DOHH2 (cell line): ENCODE data around the gene FAM153A.
"Not testable (repeated sequence)": the region's sequence is repeated elsewhere in the genome, so short reads cannot be mapped to it uniquely, and the experiment has no call there.

Experiments
- H3F3A ChIP-seq: fragments of 200-600 bp; sonication (generic), shearing (Covaris generic); 2 replicates; pipeline ENCODE4 v1.6.0; 2016; ENCODE audit warnings: antibody characterized with exemption, mild to moderate bottlenecking; ENCODE audit not compliant: control insufficient read depth, insufficient read depth
- H3K27ac ChIP-seq: fragments of 200-600 bp; sonication (generic); 2 replicates; pipeline ENCODE4 v1.5.1; 2014; ENCODE audit warnings: low read depth, mild to moderate bottlenecking, low read length, moderate library complexity
- H3K27me3 ChIP-seq: fragments of 200-600 bp; sonication (generic); 2 replicates; pipeline ENCODE4 v1.6.1; 2014; ENCODE audit warnings: mild to moderate bottlenecking, low read length, mixed read lengths; ENCODE audit not compliant: control insufficient read depth
- H3K36me3 ChIP-seq: fragments of 200-600 bp; sonication (generic); 2 replicates; pipeline ENCODE4 v1.6.1; 2014; ENCODE audit warnings: mild to moderate bottlenecking, low read length, moderate library complexity, mixed read lengths; ENCODE audit not compliant: control insufficient read depth
- H3K4me1 ChIP-seq: fragments of 200-600 bp; sonication (generic); 2 replicates; pipeline ENCODE4 v1.6.1; 2014; ENCODE audit warnings: mild to moderate bottlenecking, low read length, mixed read lengths; ENCODE audit not compliant: control insufficient read depth
- H3K4me2 ChIP-seq: fragments of 200-600 bp; sonication (generic); 2 replicates; pipeline ENCODE4 v1.6.0; 2014; ENCODE audit warnings: mild to moderate bottlenecking, low read length, moderate library complexity
- H3K4me3 ChIP-seq: fragments of 200-600 bp; sonication (generic); 2 replicates; pipeline ENCODE4 v1.5.1; 2014; ENCODE audit warnings: mild to moderate bottlenecking, low read length, mixed read lengths
- H3K79me2 ChIP-seq: fragments of 200-600 bp; sonication (generic); 2 replicates; pipeline ENCODE4 v1.6.1; 2014; ENCODE audit warnings: mild to moderate bottlenecking, low read length, mixed read lengths; ENCODE audit not compliant: control insufficient read depth
- H3K9me2 ChIP-seq: fragments of 200-600 bp; sonication (generic); replicated peaks from 2 replicates; pipeline ENCODE4 v1.6.1; 2014; ENCODE audit warnings: mild to moderate bottlenecking, low read length, mixed read lengths; ENCODE audit not compliant: control insufficient read depth
- H3K9me3 ChIP-seq: fragments of 200-600 bp; sonication (generic); 2 replicates; pipeline ENCODE4 v1.6.1; 2014; ENCODE audit warnings: antibody characterized with exemption, low read length, mixed read lengths; ENCODE audit not compliant: control insufficient read depth, insufficient read depth
- H4K20me1 ChIP-seq: fragments of 200-600 bp; sonication (generic); 2 replicates; pipeline ENCODE4 v1.6.0; 2014; ENCODE audit warnings: low read depth, mild to moderate bottlenecking, antibody characterized with exemption, low read length, moderate library complexity; ENCODE audit not compliant: control insufficient read depth, insufficient read depth

FAM153A gene

GRCh38 chr5:177771206-177771605 is 11.5 kb downstream of the FAM153A start:
- not testable (repeated sequence) for H3K4me1 ChIP-seq, H3K9me2 ChIP-seq, H3F3A ChIP-seq, H3K36me3 ChIP-seq, H3K9me3 ChIP-seq, H3K27ac ChIP-seq, H4K20me1 ChIP-seq, H3K4me3 ChIP-seq, H3K4me2 ChIP-seq, H3K27me3 ChIP-seq, H3K79me2 ChIP-seq

- not testable (repeated sequence) for H3K9me2 ChIP-seq, H3F3A ChIP-seq, H4K20me1 ChIP-seq, H3K4me3 ChIP-seq, H3K4me1 ChIP-seq, H3K9me3 ChIP-seq, H3K79me2 ChIP-seq, H3K27me3 ChIP-seq, H3K4me2 ChIP-seq, H3K27ac ChIP-seq, H3K36me3 ChIP-seq
These were observed 12.1 kb downstream of the FAM153A start for GRCh38 chr5:177770646-177771045.

- not testable (repeated sequence) for H3K4me3 ChIP-seq, H3K27ac ChIP-seq, H3K4me2 ChIP-seq, H3K4me1 ChIP-seq, H3K9me2 ChIP-seq, H4K20me1 ChIP-seq, H3K27me3 ChIP-seq, H3F3A ChIP-seq, H3K9me3 ChIP-seq, H3K79me2 ChIP-seq, H3K36me3 ChIP-seq
These were observed 18.8 kb downstream of the FAM153A start for GRCh38 chr5:177763737-177764508.

- not testable (repeated sequence) for H3K4me3 ChIP-seq, H3K4me1 ChIP-seq, H4K20me1 ChIP-seq, H3K27ac ChIP-seq, H3F3A ChIP-seq, H3K36me3 ChIP-seq, H3K9me3 ChIP-seq, H3K4me2 ChIP-seq, H3K79me2 ChIP-seq, H3K27me3 ChIP-seq, H3K9me2 ChIP-seq
These were observed 21.7 kb downstream of the FAM153A start for GRCh38 chr5:177760954-177761353.

- H3K9me3 ChIP-seq, H3K36me3 ChIP-seq, H3K4me2 ChIP-seq, H3K79me2 ChIP-seq, H4K20me1 ChIP-seq, H3K27me3 ChIP-seq, H3K27ac ChIP-seq, H3K4me1 ChIP-seq, H3K9me2 ChIP-seq, H3F3A ChIP-seq, H3K4me3 ChIP-seq: not testable (repeated sequence)
These were observed 35.3 kb downstream of the FAM153A start for GRCh38 chr5:177747354-177747753.

GRCh38 chr5:177724858-177725257 is 57.8 kb downstream of the FAM153A start:
- not testable (repeated sequence) for H3K27ac ChIP-seq

GRCh38 chr5:177723831-177724485 is 58.7 kb downstream of the FAM153A start:
- not testable (repeated sequence) for H4K20me1 ChIP-seq, H3K79me2 ChIP-seq, H3K4me3 ChIP-seq, H3K9me2 ChIP-seq, H3K27me3 ChIP-seq, H3F3A ChIP-seq, H3K9me3 ChIP-seq, H3K36me3 ChIP-seq
- peaks cover 21% of the 10 kb centered on the region for H3K4me1 ChIP-seq
- peak overlapping the region; percentile 57 for H3K27ac ChIP-seq
- H3K4me2 ChIP-seq = peak overlapping the region; percentile 31; the same call in 1 of the 2 replicates

More at GRCh38 chr5:177724858-177725257, 57.8 kb downstream of the FAM153A start:
- H4K20me1 ChIP-seq, H3K27me3 ChIP-seq, H3F3A ChIP-seq, H3K9me2 ChIP-seq, H3K4me2 ChIP-seq, H3K79me2 ChIP-seq, H3K36me3 ChIP-seq, H3K4me3 ChIP-seq, H3K9me3 ChIP-seq: not testable (repeated sequence)
- H3K4me1 ChIP-seq = peaks cover 21% of the 10 kb centered on the region

GRCh38 chr5:177722829-177723228 is 59.9 kb downstream of the FAM153A start:
- not testable (repeated sequence) for H3K36me3 ChIP-seq, H3K79me2 ChIP-seq, H4K20me1 ChIP-seq, H3K9me2 ChIP-seq, H3K4me3 ChIP-seq, H3F3A ChIP-seq, H3K27me3 ChIP-seq, H3K9me3 ChIP-seq, H3K4me2 ChIP-seq
- Histone ChIP-seq H3K4me1 (peaks cover 21% of the 10 kb centered on the region), H3K27ac (0 out of 2 replicates have a peak overlapping the region, but pooled peaks have one; percentile 35)
